DND-41 (cell line): ENCODE results near the gene ZNF652.

Experiments
- EZH2 ChIP-seq: IDR thresholded peaks from 3 replicates; pipeline ENCODE4 v1.6.1; 2012; ENCODE audit warnings: borderline replicate concordance, low read depth, mild to moderate bottlenecking, moderate library complexity, low read length, inconsistent platforms; ENCODE audit not compliant: severe bottlenecking
- TF ChIP-seq, protein P1 (sequence below): IDR thresholded peaks from 2 replicates; pipeline ENCODE4 v1.5.1; 2012; ENCODE audit warnings: borderline replicate concordance, low read length, moderate library complexity, mild to moderate bottlenecking; ENCODE audit not compliant: poor library complexity, severe bottlenecking; ENCODE audit errors: extremely low read depth

DNA sequence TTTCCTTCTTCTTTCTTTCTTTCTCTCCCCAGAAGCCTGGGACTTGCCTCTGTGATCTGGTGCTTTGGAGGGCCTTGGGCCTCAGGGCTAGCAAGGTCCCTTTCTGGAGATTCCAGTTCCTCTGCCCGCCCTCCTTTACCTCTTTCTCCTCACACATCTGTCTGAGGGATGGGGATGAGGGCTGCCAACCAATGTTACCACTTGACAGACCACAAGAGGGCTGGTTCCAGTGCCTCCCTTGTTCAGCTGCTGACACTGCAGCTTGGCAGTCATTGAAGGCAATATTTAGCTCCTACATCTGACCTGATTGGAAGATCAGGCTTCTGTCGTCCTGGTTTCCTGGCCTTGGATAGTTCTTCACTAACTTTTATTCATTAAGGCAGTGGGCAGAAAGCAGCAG is 3.6 kb upstream of the ZNF652 start:
- TF ChIP-seq, protein P1, sequence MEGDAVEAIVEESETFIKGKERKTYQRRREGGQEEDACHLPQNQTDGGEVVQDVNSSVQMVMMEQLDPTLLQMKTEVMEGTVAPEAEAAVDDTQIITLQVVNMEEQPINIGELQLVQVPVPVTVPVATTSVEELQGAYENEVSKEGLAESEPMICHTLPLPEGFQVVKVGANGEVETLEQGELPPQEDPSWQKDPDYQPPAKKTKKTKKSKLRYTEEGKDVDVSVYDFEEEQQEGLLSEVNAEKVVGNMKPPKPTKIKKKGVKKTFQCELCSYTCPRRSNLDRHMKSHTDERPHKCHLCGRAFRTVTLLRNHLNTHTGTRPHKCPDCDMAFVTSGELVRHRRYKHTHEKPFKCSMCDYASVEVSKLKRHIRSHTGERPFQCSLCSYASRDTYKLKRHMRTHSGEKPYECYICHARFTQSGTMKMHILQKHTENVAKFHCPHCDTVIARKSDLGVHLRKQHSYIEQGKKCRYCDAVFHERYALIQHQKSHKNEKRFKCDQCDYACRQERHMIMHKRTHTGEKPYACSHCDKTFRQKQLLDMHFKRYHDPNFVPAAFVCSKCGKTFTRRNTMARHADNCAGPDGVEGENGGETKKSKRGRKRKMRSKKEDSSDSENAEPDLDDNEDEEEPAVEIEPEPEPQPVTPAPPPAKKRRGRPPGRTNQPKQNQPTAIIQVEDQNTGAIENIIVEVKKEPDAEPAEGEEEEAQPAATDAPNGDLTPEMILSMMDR, result peak; percentile 43
- no peak for TF ChIP-seq EZH2
